HG03139 (cell line): ENCODE results near the gene RSPRY1.

ENCODE experiments used
- ATAC-seq: cut with Tn5 transposase; IDR thresholded peaks from one replicate; pipeline ENCODE4 v1.9.1; 2021; ENCODE audit not compliant: unreplicated experiment

The RSPRY1 gene

DNA sequence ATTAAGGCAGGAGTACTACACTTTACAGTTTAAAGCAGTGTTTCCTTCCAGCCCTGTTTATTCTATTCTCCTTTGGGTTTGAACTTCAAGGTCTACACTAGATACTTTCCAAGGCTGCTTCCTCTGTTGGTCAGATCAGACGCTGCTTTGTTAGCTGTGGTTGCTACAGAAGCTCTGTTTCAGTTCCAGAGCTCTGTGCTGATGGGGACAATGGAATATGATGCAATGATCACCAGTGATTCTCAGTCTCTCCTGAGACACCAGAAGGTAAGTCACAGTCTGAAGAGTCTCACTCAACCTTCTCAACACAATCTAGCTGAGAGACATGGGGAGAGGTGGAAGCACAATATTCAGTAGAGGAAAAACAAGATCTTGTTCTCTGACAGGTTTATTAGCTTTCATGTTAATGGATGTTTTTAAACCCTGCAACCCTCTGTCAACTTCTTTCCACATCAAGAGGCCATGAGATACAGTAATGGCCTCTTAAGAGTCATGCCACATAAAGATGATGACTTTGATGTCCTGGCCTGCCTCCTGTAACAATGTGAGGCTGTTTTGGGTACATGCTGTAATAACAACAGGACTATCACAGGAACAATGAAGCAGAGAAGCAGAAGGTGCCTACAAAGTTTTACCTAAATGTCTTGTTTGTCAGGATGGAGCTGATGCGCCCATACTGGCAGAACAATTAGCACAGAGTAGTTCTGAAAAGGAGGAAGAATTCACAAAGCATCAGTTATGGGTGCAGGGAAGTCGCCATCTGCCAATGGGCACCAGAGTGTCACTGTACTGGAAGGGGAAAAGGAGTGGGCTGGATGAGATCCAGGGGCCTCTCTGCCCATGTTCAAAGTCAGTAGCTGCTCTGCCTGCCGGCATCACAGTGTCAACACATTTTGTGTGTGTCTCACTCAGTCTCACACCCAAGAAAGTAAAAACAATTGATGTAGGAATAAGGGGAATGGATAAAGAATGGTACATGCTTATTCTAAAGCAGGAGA, 33.7 kb upstream of the RSPRY1 start:
- ATAC-seq, result no peak

DNA sequence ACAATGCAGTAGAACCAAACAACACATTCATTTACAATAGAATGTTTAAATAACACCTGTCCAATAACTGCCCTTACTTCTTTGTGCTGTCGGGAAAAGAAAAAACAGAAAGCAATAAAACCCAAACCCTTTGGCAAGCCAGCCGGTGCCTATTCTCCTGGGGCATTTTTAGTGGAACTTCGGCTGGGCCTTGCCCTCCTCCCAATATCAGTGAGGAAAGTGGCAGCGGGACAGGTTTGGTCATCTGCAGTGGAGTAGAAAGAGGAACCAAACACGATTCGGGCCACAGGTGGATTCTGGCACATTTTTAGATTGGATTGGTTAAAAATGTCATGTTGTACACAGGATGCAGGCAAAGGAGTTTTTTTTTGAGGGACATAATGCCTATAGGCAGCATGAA, 32.3 kb upstream of the RSPRY1 start:
- ATAC-seq, result no peak

DNA sequence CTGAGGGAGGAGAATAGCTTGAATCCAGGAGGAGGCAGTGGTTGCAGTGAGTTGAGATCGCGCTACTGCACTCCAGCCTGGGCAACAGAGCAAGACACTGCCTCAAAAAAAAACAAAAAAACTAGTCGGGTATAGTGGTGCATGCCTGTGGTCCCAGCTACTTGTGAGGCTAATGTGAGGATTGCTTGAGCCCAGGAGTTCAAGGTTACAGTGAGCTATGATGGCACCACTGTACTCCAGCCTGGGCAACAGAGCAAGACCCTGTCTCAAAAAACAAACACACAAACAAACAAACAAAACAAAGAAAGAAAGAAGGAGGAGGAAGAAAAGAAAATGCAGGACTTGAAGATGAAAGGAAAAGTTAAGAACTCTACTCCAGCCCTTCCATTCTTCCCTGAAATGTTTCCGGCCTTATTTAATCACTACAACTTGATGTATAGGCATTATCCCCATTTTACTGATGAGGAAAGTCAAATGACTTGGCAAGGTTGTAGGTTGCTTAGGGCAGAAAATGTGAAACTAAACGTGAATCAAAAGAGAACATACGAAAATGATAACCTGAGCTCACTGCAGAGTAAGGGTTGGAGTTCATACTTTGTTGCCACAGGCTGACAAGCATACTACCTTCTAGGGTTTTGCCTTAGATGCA, 30.3 kb upstream of the RSPRY1 start:
- no peak for ATAC-seq

DNA sequence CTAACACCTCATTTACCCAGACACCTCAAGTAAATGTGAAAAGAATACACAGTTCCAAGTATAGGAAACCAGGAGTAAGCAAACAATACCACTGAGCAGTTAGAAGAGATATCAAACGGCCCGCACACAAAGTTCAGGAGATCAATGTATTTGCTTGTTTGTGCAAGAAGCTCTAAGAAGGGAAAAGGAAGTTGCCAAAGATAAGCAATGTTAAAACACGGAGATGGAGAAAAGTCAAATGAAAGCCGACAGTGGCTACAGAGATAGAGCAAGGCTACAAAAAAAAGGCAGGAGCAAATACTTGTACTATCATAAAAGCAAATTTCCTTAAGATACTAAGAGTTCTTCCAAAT, 29.8 kb upstream of the RSPRY1 start:
- no peak for ATAC-seq

DNA sequence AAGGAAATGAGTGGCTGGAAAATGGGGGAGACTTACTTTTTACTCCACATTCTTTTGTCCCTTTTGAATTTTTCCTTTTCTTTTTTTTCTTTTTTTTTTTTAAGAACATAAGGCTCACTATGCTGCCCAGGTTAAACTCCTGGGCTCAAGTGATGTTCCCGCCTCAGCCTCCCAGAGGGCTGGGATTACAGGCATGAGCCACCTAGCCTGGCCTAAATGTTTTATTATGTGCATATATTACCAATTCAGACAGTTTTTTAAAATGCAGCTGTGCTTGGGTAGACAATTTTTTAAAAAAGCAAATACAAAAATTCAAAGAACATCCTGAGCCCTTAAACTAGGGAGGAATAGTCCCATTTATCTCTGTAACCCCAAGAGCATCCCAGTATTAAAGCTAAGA, 28.6 kb upstream of the RSPRY1 start:
- ATAC-seq, result no peak

DNA sequence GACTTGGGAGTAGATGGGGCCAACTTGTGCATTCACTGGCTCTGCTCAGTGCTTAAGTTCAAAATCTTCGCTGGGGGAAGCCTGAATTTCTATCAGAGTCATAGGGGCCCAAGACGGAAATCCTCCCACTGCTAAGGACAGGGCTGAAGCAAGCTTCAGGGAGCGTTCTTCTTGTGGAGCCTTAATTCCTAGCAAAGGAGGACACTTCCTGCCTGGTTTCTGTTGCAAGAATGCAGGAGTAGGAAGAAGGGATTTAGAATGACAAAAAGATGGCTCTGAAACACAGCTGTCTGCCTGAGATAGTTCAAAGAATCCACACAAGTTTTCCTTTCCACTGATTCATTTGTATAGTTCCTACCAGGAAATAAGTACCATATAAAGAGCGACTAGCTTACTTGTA, 26.7 kb upstream of the RSPRY1 start:
- ATAC-seq, result no peak

DNA sequence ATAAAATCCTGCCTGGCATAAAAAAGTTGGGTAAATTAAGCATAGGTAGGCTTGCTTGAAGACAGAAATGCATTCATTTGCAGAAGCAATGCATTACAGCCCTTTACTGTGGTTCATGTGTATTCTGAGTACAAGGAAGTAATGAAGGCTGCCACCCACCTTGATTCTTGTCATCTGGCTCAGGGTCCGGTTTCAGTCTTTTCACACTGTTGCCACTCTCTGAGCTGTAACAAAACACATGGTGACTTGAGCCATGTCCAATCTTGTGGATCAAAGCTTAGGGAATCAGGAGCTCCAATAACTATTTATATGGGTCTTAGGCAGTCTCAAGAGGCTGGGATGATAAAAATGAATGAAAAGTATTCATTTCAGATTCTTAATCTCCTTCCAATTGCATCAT, 22.3 kb upstream of the RSPRY1 start:
- ATAC-seq, result no peak

DNA sequence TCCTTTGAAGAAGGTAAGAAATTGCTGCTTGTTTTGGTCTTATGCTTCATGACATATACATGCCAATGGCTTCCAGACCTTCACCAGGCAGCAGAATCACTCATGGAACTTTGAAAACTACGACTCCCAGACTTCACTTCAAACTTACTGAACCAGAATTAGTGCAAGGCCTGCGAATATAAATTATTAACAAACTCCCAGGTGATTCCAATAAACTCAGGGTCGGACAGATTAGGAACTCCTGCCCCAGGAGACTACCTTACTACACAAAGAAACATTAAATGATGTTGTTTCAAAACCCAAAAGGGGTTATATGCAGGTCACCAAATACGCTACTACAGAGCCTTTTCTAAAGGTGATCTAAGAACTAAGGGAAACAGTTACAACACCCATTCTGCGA, 20.6 kb upstream of the RSPRY1 start:
- ATAC-seq, result no peak

DNA sequence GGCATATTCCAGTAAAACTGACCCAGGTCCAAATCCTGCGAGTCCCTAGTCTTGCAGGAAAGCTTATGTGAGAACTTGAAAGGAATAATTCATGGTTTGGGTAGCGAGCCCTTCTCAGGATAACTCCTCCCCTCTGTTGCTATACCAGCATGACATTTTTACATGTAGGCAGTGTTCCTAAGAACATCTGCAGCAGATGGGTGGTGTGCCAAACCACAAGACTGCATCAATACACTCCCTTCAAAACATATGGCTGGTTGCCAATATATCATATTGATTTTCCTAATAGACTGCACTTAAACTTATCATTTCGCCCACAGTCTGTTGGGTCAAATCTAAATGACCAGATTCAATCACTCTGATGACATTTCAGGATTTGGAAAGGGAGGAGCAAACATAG, 20.2 kb upstream of the RSPRY1 start:
- no peak for ATAC-seq

DNA sequence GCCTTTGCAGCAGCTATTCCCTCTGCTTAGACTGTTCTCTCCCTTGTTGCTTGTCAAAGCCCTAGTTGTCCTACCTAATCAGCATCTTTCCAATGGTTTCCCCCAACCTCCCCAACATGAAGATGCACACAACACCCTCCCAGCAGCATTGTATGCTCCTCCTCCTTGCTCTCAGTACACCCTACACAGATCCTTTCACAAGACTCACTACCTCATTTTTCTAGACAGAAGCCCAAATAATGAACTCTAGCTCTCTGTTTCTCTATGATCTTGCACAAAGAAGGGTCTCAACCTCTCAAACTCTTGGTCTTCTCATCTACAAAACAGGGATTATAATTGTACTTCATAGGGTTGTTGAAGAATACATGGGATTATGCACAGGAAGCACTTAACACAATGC, 19.7 kb upstream of the RSPRY1 start:
- no peak for ATAC-seq

DNA sequence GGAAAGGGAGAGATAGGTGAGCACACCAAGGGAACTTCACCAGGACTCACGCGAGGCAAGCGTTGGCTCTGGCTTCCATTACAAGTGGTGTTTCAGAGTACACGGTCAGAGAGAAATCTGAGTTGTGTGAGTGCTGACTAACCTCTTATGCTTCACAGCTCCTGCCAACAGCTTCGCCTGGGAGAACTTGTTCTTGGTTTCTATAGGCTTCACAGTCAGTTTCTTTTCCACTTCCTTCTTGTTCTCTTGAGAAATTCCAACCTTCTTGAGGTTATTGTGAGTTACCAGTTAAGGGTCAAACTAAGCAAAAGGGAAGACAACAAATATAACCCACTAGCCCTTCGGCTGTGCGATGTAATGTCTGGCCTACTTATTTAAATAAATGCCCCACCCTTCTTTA, 19.2 kb upstream of the RSPRY1 start:
- ATAC-seq, result no peak

DNA sequence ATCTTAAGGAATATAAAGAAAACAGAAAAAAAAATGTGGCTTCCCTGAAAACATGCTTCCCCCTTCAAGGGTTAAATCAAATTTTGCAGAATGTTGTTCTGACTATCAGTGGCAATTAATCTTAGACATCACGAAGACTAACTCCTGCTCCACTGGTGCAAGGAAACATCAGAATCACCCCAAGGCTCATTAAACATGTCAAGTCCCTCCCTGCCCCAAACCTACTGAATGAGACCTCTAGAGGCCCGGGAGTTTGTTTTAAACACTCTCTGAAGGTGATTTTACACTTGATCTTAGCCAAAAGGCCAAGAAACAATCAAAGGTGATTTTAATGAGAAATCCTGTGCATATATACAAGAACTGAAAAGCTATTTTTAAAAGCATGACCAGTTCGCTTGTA, 18.6 kb upstream of the RSPRY1 start:
- ATAC-seq, result no peak

DNA sequence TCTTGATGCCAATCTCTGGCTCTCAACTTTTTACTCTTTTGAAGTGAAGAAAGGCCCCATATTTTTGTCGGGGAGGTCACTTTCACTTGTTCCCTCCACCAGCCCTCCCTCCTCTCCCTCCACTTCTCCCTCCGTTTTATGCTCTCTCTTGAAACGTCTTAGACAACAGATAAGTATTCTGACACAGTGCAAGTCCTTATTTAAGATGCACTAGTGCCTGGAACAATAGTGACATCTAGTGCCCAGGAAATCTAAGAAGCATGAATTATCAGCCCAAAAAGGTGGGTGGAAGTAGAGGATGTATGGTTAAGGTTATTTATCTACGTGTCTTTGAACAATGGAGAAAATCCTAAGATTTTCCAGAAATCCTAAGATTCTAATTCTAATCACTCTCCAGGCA, 18.2 kb upstream of the RSPRY1 start:
- no peak for ATAC-seq

DNA sequence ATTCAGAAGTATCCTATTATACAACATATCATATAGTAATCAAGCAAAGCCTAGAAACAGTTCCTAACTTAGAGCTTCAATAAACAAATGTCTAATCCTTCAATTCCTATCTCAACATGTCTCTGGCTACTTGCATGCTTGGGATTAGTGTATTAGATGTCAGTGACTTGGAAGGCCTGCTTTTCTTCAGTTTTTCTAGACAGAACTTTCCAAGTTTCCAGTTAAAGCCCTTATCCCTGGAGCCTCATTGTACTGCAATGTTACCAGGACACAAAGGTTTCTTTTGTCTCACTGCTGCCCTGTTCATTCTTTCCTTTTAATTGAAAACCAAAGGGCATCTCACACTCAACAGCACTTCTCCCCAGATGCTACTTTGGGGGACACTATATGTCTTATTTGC, 16.8 kb upstream of the RSPRY1 start:
- ATAC-seq, result no peak

DNA sequence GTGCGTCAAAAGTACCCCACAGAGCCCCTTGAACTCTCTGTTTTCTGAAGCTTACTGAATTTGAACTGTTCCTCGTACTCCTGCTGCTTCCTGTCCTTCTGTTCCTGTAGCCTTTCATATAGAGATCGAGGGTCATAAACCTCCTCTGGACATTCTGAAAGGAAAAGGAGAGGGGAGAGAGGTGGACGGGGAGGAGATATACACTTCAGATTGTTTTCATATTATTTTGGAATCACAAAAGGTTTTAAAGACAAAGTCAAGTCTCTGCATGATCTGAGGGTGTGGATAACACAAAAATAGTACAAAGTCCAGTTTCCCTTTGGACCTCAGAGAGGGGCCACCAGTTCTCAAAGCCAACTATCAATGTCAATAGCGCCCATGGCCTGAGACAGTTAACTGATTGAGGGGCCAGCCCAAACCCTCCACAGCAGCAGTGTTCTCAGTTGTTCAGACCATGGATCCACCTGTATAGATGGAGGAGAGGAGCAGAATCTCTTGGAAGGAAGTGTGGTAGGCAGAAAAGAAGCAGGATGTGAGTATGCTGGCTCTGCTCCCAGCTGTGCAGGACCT, 13.3 kb upstream of the RSPRY1 start:
- ATAC-seq, result no peak

DNA sequence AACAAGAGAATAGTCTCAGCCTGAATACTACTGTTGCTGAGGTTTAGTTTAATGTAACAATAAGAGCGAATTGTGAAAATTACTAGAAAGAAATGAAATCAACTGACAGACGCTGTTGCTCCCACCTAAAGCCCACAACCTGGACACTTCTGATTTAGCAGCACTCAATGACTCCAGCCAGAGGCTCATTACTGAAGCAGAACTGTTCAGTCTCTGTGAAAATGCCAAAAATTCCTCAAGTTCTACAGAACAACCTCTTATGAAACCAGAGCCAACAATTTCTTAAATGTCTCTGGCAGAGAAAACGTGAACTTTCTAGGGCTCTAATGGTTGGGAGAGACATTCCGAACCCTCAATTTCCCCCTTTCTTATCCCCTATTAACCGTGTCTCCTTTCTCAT, 10.2 kb upstream of the RSPRY1 start:
- no peak for ATAC-seq

DNA sequence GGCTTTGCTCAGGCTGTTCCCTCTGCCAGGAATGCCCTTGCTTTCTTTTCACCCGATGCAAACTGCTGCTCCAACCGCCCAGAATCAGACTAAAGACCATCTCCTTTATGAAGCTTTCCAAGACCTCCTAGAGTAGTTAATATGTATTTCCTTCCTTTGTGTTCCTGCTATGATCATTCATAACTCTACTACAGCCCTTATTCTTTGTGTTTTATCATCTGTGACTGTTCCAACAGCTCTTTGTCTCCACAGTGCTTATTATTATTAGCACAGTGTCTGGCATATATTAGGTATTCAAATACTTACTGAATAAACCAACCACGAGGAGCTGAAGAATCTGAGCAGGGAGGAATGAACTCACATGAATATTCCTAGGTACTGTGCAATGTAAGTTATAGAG, 7.9 kb upstream of the RSPRY1 start:
- ATAC-seq, result no peak

DNA sequence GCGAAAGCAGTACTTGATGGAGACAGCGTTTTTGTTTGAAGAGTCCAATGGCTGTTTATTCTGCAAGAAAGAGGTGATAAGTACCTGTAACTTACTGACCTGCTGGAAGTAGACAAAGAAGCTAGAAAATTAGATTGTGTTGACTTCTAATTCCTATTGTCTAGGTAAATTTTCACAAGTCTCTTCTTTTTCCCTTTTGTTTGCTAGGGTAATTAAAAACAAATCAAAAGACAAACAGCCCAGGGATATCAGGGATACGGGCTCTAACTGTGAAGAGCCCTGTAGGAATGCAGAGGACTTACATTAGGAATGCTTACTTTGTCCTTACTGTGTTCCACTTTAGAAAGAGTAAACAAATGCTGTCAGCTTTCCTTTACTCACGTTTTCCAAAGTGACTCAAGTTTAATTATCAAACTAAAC, 7.3 kb upstream of the RSPRY1 start:
- no peak for ATAC-seq

DNA sequence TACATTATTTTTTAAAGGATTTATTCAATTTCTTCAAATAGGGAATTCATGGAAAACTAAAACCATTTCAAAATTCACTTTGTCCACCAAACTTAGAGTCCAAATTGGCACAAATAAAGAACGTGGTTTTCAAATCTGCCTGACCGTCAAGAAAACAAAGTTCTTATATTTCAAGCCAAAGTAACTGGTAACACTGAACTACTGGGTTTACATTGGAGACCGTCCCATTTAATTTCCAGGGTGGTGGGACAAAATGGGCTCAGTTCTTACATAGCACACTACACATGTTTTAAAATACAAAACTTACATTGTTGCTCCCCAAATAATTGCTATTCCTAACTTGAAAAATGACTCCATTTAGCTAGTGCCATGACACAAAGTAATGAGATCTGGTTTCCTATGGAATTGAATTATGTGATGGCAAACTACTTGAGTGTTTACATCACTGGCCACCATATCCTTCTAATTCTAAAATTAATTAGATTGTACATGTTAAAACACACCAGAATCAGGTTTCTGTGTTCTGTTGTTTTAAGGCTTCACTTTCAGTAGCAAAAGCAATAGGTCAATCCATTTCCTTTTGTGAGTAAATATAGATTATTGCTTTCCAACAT, 6.8 kb upstream of the RSPRY1 start:
- ATAC-seq, result no peak

DNA sequence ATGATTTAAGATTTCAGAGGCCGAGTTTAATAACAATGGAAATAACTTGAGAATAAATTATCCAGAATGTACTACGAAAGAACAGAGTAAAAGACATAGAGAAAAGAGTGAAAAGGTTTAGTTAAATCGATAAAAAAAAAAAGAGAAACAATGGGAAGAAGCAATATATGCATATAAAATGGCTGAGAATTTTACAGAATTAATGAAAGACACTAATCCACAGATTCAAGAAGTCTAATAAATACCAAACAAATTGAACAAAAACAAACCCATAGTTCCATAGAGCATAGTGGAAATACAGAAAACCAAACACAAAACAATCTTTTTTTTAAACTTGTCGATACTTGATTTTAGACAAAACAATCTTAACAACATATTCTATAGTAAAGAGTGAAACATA, 2.0 kb upstream of the RSPRY1 start:
- ATAC-seq, result no peak

DNA sequence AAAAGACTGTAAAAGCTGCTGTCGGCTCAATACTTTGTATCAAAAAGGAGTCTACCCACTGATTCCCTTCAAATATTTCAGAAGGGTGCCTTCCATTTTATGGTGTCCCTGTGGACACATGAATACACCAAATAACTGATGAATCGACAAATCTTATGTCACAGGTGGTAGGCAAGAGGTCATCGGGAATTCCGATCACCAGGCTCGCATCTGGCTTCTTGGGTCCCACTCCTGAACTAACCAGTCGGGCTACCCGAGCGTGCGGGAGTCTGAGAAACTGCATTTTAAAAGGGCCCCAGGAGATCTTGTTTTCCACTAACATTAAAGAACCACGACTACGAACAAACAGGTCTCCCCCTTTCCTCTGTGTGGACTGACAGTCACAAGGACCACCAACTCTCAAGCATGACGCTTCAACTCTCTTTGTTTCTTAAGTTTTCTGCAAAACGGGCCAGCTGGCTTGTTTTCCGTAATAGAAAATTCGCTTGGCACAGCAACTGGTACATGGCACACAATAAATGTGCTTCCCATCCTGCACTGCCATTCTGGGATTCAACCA, 1.2 kb upstream of the RSPRY1 start:
- ATAC-seq, result no peak
